Measurements from ENCODE around the gene APOA1. TPM values are rescaled to one million over a fixed set of nuclear protein-coding genes. Genes with fewer than 3 reads are reported as not detected.

APOA1 gene
- total and polyA plus RNA-seq, 2 donors (not counting 3 experiments of a cell fraction or from before 2014, with no cell fraction given): not detected

DNA sequence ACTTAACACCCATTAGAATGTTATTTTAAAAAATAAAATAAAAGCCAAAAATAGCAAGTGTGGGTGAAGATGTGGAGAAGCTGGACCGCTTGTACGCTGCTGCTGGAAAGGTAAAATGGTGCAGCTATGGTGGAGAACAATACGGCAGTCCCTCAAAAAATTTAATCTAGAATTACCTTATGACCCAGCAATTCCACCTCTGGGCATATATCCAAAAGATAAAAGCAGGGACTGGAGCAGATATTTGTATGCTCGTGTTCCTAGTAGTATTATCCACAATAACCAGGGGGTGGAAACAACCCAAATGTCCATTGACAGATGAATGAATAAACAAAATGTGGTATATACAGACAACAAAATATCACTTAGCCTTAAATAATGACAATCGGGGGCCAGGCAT, 39.6 kb downstream of the APOA1 start:
- TF ChIP-seq, protein P1, sequence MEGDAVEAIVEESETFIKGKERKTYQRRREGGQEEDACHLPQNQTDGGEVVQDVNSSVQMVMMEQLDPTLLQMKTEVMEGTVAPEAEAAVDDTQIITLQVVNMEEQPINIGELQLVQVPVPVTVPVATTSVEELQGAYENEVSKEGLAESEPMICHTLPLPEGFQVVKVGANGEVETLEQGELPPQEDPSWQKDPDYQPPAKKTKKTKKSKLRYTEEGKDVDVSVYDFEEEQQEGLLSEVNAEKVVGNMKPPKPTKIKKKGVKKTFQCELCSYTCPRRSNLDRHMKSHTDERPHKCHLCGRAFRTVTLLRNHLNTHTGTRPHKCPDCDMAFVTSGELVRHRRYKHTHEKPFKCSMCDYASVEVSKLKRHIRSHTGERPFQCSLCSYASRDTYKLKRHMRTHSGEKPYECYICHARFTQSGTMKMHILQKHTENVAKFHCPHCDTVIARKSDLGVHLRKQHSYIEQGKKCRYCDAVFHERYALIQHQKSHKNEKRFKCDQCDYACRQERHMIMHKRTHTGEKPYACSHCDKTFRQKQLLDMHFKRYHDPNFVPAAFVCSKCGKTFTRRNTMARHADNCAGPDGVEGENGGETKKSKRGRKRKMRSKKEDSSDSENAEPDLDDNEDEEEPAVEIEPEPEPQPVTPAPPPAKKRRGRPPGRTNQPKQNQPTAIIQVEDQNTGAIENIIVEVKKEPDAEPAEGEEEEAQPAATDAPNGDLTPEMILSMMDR (IDR thresholded peaks at IDR 0.05; ENCODE audit: extremely low read depth in 1 of 2, insufficient read depth in 1 of 2, low read depth in 1 of 2, low read length in 2 of 2): no peak
- TF ChIP-seq JUN (IDR thresholded peaks at IDR 0.05; ENCODE audit: borderline replicate concordance, insufficient read depth, insufficient read length, low read depth) (no peak), POLR2AphosphoS5 (IDR thresholded peaks at IDR 0.05; ENCODE audit: insufficient read depth, low read depth, low read length) (no peak), FOS (IDR thresholded peaks at IDR 0.05; ENCODE audit: borderline replicate concordance, insufficient read depth, low read length) (no peak), EZH2 (IDR thresholded peaks at IDR 0.05; ENCODE audit: borderline replicate concordance, low read depth, low read length, severe bottlenecking) (no peak), MYC (IDR thresholded peaks at IDR 0.05; ENCODE audit: low read depth, low read length) (no peak), GATA2 (IDR thresholded peaks at IDR 0.05; ENCODE audit: insufficient read depth, insufficient read length, low read depth, low read length) (no peak), POLR2A (IDR thresholded peaks at IDR 0.05; ENCODE audit: low read depth, low read length) (no peak)
- TF ChIP-seq, protein P2, sequence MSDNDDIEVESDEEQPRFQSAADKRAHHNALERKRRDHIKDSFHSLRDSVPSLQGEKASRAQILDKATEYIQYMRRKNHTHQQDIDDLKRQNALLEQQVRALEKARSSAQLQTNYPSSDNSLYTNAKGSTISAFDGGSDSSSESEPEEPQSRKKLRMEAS (IDR thresholded peaks at IDR 0.05; ENCODE audit: insufficient read depth, insufficient read length): no peak
- FAIRE-seq (no peak), DNase-seq (ENCODE audit: low read depth, low spot score) (no peak)
- H3K27me3 ChIP-seq (ENCODE audit: control insufficient read depth in 2 of 2, insufficient read depth in 2 of 2, low read length in 2 of 2): peaks cover 4 to 8% of the 10 kb centered on the region in 2 experiments
- H3K9me1 ChIP-seq (replicated peaks; ENCODE audit: control insufficient read depth, extremely low read depth, insufficient read depth, low read length): no peaks in the 10 kb centered on the region
- H3K4me3 ChIP-seq (replicated peaks in 1 of 3; ENCODE audit: insufficient read depth in 1 of 3, low read depth in 1 of 3, low read length in 3 of 3): no peak overlapping the region
- no peaks in the 10 kb centered on the region for H3K36me3 ChIP-seq (ENCODE audit: control insufficient read depth in 2 of 2, extremely low read depth in 1 of 2, insufficient read depth in 2 of 2, low read length in 2 of 2)
- H3K9me3 ChIP-seq (replicated peaks; ENCODE audit: control insufficient read depth, insufficient read depth, low read length): no peaks in the 10 kb centered on the region
- no peaks in the 10 kb centered on the region for H3K4me1 ChIP-seq (ENCODE audit: control insufficient read depth, extremely low read depth, insufficient read depth, low read length)
- no peaks in the 10 kb centered on the region for H3K79me2 ChIP-seq (ENCODE audit: control insufficient read depth, insufficient read depth, low read length)
- no peaks in the 10 kb centered on the region for H4K20me1 ChIP-seq (replicated peaks; ENCODE audit: control insufficient read depth, extremely low read depth, insufficient read depth, low read length)
- ChIA-PET CTCF (interaction anchor here (1.5 kb wide), 1 partner anchor 36 kb away, joined by 3 read pairs; no protein-coding TSS in a partner anchor), POLR2A (no interaction called here)
- H3K27ac ChIP-seq (ENCODE audit: insufficient read depth, low read depth, low read length): no peak overlapping the region
- dilution Hi-C loops (cut with MboI; ENCODE audit: extremely low pct_ligation_motif_present, low sequenced_read_pairs): no loop called here
- no TSS peak for BruUV-seq (replicated peaks)
- no peak overlapping the region for H3K9ac ChIP-seq (replicated peaks; ENCODE audit: extremely low read depth, insufficient read depth, low read length)
- H3K4me2 ChIP-seq (ENCODE audit: insufficient read depth, low read length): no peak overlapping the region
- intact Hi-C loops (cut with micrococcal nuclease): no loop called here
- no peak overlapping the region for H2AFZ ChIP-seq (ENCODE audit: low read depth, low read length)

All from endothelial cell of umbilical vein (primary cell).